ENCODE data around the gene TPGS2.
A peak's percentile ranks its signal among the peaks of the same experiment; 100 is the strongest.
"Not testable (repeated sequence)": the region's sequence is repeated elsewhere in the genome, so short reads cannot be mapped to it uniquely, and the experiment has no call there.

Gene TPGS2

GRCh38 chr18:36828630-36829361, at the start of gene TPGS2, which contains the start of gene KIAA1328:
TPGS2 (minus strand) TSS chr18:36829002; CDS start chr18:36828767, 235 bp downstream.
KIAA1328 (plus strand) TSS chr18:36829127; CDS start chr18:36829139, 12 bp downstream.
- Histone ChIP-seq H3K27me3 (ENCODE audit: insufficient read depth, low read length) (no peaks in the 10 kb centered on the region; the same call in 1 of the 2 replicates), H3K4me1 (ENCODE audit: insufficient read depth, low read length) (peaks cover 10% of the 10 kb centered on the region), H3K4me3 (ENCODE audit: low read length) (peak within 1 kb of the TSS; percentile 100), H3K27ac (ENCODE audit: low read length) (peak within 1 kb of the TSS; percentile 16), H3K36me3 (ENCODE audit: insufficient read depth, low read depth, low read length) (peaks cover 13% of the 10 kb centered on the region), H3K9me3 (ENCODE audit: insufficient read depth, low read depth, low read length) (no peaks in the 10 kb centered on the region), H3K9ac (ENCODE audit: low read depth, low read length) (peak within 1 kb of the TSS; percentile 90)

- not testable (repeated sequence) for H3K9me3 ChIP-seq (ENCODE audit: insufficient read depth, low read depth, low read length); H3K4me3 ChIP-seq (ENCODE audit: low read length); H3K27ac ChIP-seq (ENCODE audit: low read length); H3K4me1 ChIP-seq (ENCODE audit: insufficient read depth, low read length); H3K9ac ChIP-seq (ENCODE audit: low read depth, low read length); H3K36me3 ChIP-seq (ENCODE audit: insufficient read depth, low read depth, low read length); H3K27me3 ChIP-seq (ENCODE audit: insufficient read depth, low read length)
These were observed 45.0 kb upstream of the TPGS2 start for GRCh38 chr18:36873826-36874225.

- Histone ChIP-seq H3K9me3 (ENCODE audit: insufficient read depth, low read depth, low read length) (peaks cover 5% of the 10 kb centered on the region; the same call in 1 of the 2 replicates), H3K9ac (ENCODE audit: low read depth, low read length) (no peak overlapping the region), H3K36me3 (ENCODE audit: insufficient read depth, low read depth, low read length) (no peaks in the 10 kb centered on the region), H3K27me3 (ENCODE audit: insufficient read depth, low read length) (no peaks in the 10 kb centered on the region), H3K4me1 (ENCODE audit: insufficient read depth, low read length) (peaks cover 3% of the 10 kb centered on the region; the same call in 1 of the 2 replicates), H3K27ac (ENCODE audit: low read length) (no peak overlapping the region), H3K4me3 (ENCODE audit: low read length) (no peak overlapping the region)
These were observed 43.5 kb upstream of the TPGS2 start for GRCh38 chr18:36872329-36872728.

- Histone ChIP-seq H3K27me3 (ENCODE audit: insufficient read depth, low read length) (no peaks in the 10 kb centered on the region), H3K27ac (ENCODE audit: low read length) (no peak overlapping the region), H3K4me3 (ENCODE audit: low read length) (no peak overlapping the region), H3K9ac (ENCODE audit: low read depth, low read length) (no peak overlapping the region), H3K9me3 (ENCODE audit: insufficient read depth, low read depth, low read length) (peaks cover 5% of the 10 kb centered on the region; the same call in 1 of the 2 replicates), H3K36me3 (ENCODE audit: insufficient read depth, low read depth, low read length) (no peaks in the 10 kb centered on the region), H3K4me1 (ENCODE audit: insufficient read depth, low read length) (peaks cover 3% of the 10 kb centered on the region; the same call in 1 of the 2 replicates)
These were observed 43.0 kb upstream of the TPGS2 start for GRCh38 chr18:36871801-36872200.

GRCh38 chr18:36867056-36867455, 38.3 kb upstream of the TPGS2 start:
- H3K27me3 ChIP-seq (ENCODE audit: insufficient read depth, low read length): no peaks in the 10 kb centered on the region
- H3K9me3 ChIP-seq (ENCODE audit: insufficient read depth, low read depth, low read length): no peaks in the 10 kb centered on the region
- no peaks in the 10 kb centered on the region for H3K36me3 ChIP-seq (ENCODE audit: insufficient read depth, low read depth, low read length)
- no peak overlapping the region for H3K4me3 ChIP-seq (ENCODE audit: low read length)
- no peak overlapping the region for H3K27ac ChIP-seq (ENCODE audit: low read length)
- no peaks in the 10 kb centered on the region; the same call in 1 of the 2 replicates for H3K4me1 ChIP-seq (ENCODE audit: insufficient read depth, low read length)
- no peak overlapping the region for H3K9ac ChIP-seq (ENCODE audit: low read depth, low read length)

GRCh38 chr18:36862182-36862581, 33.4 kb upstream of the TPGS2 start:
- H3K9me3 ChIP-seq (ENCODE audit: insufficient read depth, low read depth, low read length): no peaks in the 10 kb centered on the region
- no peaks in the 10 kb centered on the region for H3K36me3 ChIP-seq (ENCODE audit: insufficient read depth, low read depth, low read length)
- H3K4me3 ChIP-seq (ENCODE audit: low read length): no peak overlapping the region
- H3K27me3 ChIP-seq (ENCODE audit: insufficient read depth, low read length): no peaks in the 10 kb centered on the region
- H3K27ac ChIP-seq (ENCODE audit: low read length): no peak overlapping the region
- H3K4me1 ChIP-seq (ENCODE audit: insufficient read depth, low read length): no peaks in the 10 kb centered on the region
- no peak overlapping the region for H3K9ac ChIP-seq (ENCODE audit: low read depth, low read length)

- Histone ChIP-seq H3K27me3 (ENCODE audit: insufficient read depth, low read length) (no peaks in the 10 kb centered on the region), H3K36me3 (ENCODE audit: insufficient read depth, low read depth, low read length) (no peaks in the 10 kb centered on the region), H3K4me3 (ENCODE audit: low read length) (no peak overlapping the region), H3K9me3 (ENCODE audit: insufficient read depth, low read depth, low read length) (peaks cover 5% of the 10 kb centered on the region; the same call in 1 of the 2 replicates), H3K9ac (ENCODE audit: low read depth, low read length) (no peak overlapping the region), H3K27ac (ENCODE audit: low read length) (no peak overlapping the region), H3K4me1 (ENCODE audit: insufficient read depth, low read length) (no peaks in the 10 kb centered on the region)
These were observed 28.0 kb upstream of the TPGS2 start for GRCh38 chr18:36856815-36857214.

- Histone ChIP-seq H3K27me3 (ENCODE audit: insufficient read depth, low read length) (no peaks in the 10 kb centered on the region), H3K4me1 (ENCODE audit: insufficient read depth, low read length) (no peaks in the 10 kb centered on the region), H3K4me3 (ENCODE audit: low read length) (no peak overlapping the region), H3K9me3 (ENCODE audit: insufficient read depth, low read depth, low read length) (peaks cover 5% of the 10 kb centered on the region; the same call in 1 of the 2 replicates), H3K27ac (ENCODE audit: low read length) (no peak overlapping the region), H3K36me3 (ENCODE audit: insufficient read depth, low read depth, low read length) (no peaks in the 10 kb centered on the region), H3K9ac (ENCODE audit: low read depth, low read length) (no peak overlapping the region)
These were observed 22.4 kb upstream of the TPGS2 start for GRCh38 chr18:36851202-36851590.

- Histone ChIP-seq H3K36me3 (ENCODE audit: insufficient read depth, low read depth, low read length) (no peaks in the 10 kb centered on the region), H3K27ac (ENCODE audit: low read length) (no peak overlapping the region), H3K9ac (ENCODE audit: low read depth, low read length) (no peak overlapping the region)
These were observed 21.9 kb upstream of the TPGS2 start for GRCh38 chr18:36850527-36851201.

GRCh38 chr18:36849288-36850006, 20.6 kb upstream of the TPGS2 start:
- Histone ChIP-seq H3K9me3 (ENCODE audit: insufficient read depth, low read depth, low read length) (peaks cover 5% of the 10 kb centered on the region; the same call in 1 of the 2 replicates), H3K27me3 (ENCODE audit: insufficient read depth, low read length) (no peaks in the 10 kb centered on the region), H3K4me3 (ENCODE audit: low read length) (no peak overlapping the region), H3K27ac (ENCODE audit: low read length) (no peak overlapping the region), H3K36me3 (ENCODE audit: insufficient read depth, low read depth, low read length) (no peaks in the 10 kb centered on the region), H3K4me1 (ENCODE audit: insufficient read depth, low read length) (no peaks in the 10 kb centered on the region), H3K9ac (ENCODE audit: low read depth, low read length) (no peak overlapping the region)

More at GRCh38 chr18:36850527-36851201, 21.9 kb upstream of the TPGS2 start:
- Histone ChIP-seq H3K4me3 (ENCODE audit: low read length) (no peak overlapping the region), H3K9me3 (ENCODE audit: insufficient read depth, low read depth, low read length) (peaks cover 5% of the 10 kb centered on the region; the same call in 1 of the 2 replicates), H3K4me1 (ENCODE audit: insufficient read depth, low read length) (no peaks in the 10 kb centered on the region), H3K27me3 (ENCODE audit: insufficient read depth, low read length) (no peaks in the 10 kb centered on the region)

GRCh38 chr18:36848609-36849008, 19.8 kb upstream of the TPGS2 start:
- peaks cover 5% of the 10 kb centered on the region; the same call in 1 of the 2 replicates for H3K9me3 ChIP-seq (ENCODE audit: insufficient read depth, low read depth, low read length)
- H3K4me3 ChIP-seq (ENCODE audit: low read length): no peak overlapping the region
- no peak overlapping the region for H3K27ac ChIP-seq (ENCODE audit: low read length)
- no peak overlapping the region for H3K9ac ChIP-seq (ENCODE audit: low read depth, low read length)
- no peaks in the 10 kb centered on the region for H3K4me1 ChIP-seq (ENCODE audit: insufficient read depth, low read length)
- no peaks in the 10 kb centered on the region for H3K36me3 ChIP-seq (ENCODE audit: insufficient read depth, low read depth, low read length)
- H3K27me3 ChIP-seq (ENCODE audit: insufficient read depth, low read length): no peaks in the 10 kb centered on the region

Data from iPS-20b (cell line).